ENCODE data around the gene PARD3B.

- TF ChIP-seq CTCF (IDR thresholded peaks at IDR 0.05) (no peak), POLR2A (IDR thresholded peaks at IDR 0.05) (no peak)
Observed at GRCh38 chr2:204917089-204917701, 371.9 kb downstream of the PARD3B start.
